OCI-LY7 (cell line): ENCODE measurements around the gene IVNS1ABP.

ENCODE experiments used
- CTCF ChIP-seq: fragments of 200-600 bp; sonication (generic); conservative IDR thresholded peaks from 2 replicates; pipeline ENCODE4 v1.5.1; 2014; ENCODE audit warnings: mild to moderate bottlenecking, antibody characterized with exemption, low read length, moderate library complexity, mixed read lengths
- EZH2phosphoT487 ChIP-seq: fragments of 200-600 bp; sonication (generic); IDR thresholded peaks from 2 replicates; pipeline ENCODE4 v1.6.1; 2018; ENCODE audit warnings: low read depth, borderline replicate concordance, mild to moderate bottlenecking, mixed run types, antibody characterized with exemption, low read length, moderate library complexity, mixed read lengths

GRCh38 chr1:185308126-185308525, 8.9 kb downstream of the IVNS1ABP start:
- TF ChIP-seq CTCF (no peak), EZH2phosphoT487 (no peak)
